Neural cell (in vitro differentiated cells): ENCODE measurements around the gene DAD1. TPM values are rescaled to one million over a fixed set of nuclear protein-coding genes. Genes with fewer than 3 reads are reported as not detected.

ENCODE experiments used
- H2AFZ ChIP-seq: fragments of 200-600, 300-800 bp; sonication (generic), shearing (Covaris generic); 2 replicates; pipeline ENCODE4 v1.6.0; 2014; ENCODE audit warnings: low read depth, mild to moderate bottlenecking, antibody characterized with exemption, low read length, moderate library complexity
- H3F3A ChIP-seq: fragments of 200-600 bp; shearing (Covaris generic); 2 replicates; pipeline ENCODE4 v1.6.1; 2016; ENCODE audit warnings: mild to moderate bottlenecking, moderate library complexity, mixed read lengths, antibody characterized with exemption, low read length; ENCODE audit not compliant: insufficient read depth, poor library complexity, severe bottlenecking
- H3K27ac ChIP-seq: fragments of 200-600, 300-800 bp; sonication (generic), shearing (Covaris generic); 2 replicates; pipeline ENCODE4 v1.5.1; 2014; ENCODE audit warnings: mild to moderate bottlenecking, low read length, moderate library complexity
- H3K27me3 ChIP-seq: fragments of 300-800, 200-600 bp; sonication (generic), shearing (Covaris generic); 2 replicates; pipeline ENCODE4 v1.6.0; 2014; ENCODE audit warnings: mild to moderate bottlenecking, low read depth, low read length, moderate library complexity; ENCODE audit not compliant: insufficient read depth
- H3K36me3 ChIP-seq: fragments of 300-800, 200-600 bp; sonication (generic), shearing (Covaris generic); 2 replicates; pipeline ENCODE4 v1.5.1; 2014; ENCODE audit warnings: mild to moderate bottlenecking, antibody characterized with exemption, low read length, moderate library complexity; ENCODE audit not compliant: insufficient read depth
- H3K4me2 ChIP-seq: fragments of 300-800, 200-600 bp; sonication (generic), shearing (Covaris generic); 2 replicates; pipeline ENCODE4 v1.6.0; 2014; ENCODE audit warnings: mild to moderate bottlenecking, low read length
- H3K4me3 ChIP-seq: fragments of 300-800, 200-600 bp; sonication (generic), shearing (Covaris generic); 2 replicates; pipeline ENCODE4 v1.5.1; 2014; ENCODE audit warnings: mild to moderate bottlenecking, low read length, moderate library complexity
- H3K79me2 ChIP-seq: fragments of 200-600 bp; shearing (Covaris generic); replicated peaks from 2 replicates; pipeline ENCODE4 v1.6.0; 2014; ENCODE audit warnings: mild to moderate bottlenecking, low read length, moderate library complexity; ENCODE audit not compliant: insufficient read depth
- H3K9ac ChIP-seq: fragments of 300-800, 200-600 bp; sonication (generic), shearing (Covaris generic); 2 replicates; pipeline ENCODE4 v1.6.1; 2016; ENCODE audit warnings: mild to moderate bottlenecking, low read length, mixed read lengths
- H3K9me2 ChIP-seq: fragments of 200-600 bp; shearing (Covaris generic); 2 replicates; pipeline ENCODE4 v1.6.1; 2016; ENCODE audit warnings: mild to moderate bottlenecking, low read length, mixed read lengths; ENCODE audit not compliant: insufficient read depth
- H3K9me3 ChIP-seq: fragments of 200-600, 300-800 bp; sonication (generic), shearing (Covaris generic); 2 replicates; pipeline ENCODE4 v1.6.1; 2016; ENCODE audit warnings: mild to moderate bottlenecking, mixed run types, low read length, moderate library complexity, mixed read lengths
- H4K20me1 ChIP-seq: fragments of 200-600 bp; shearing (Covaris generic); 2 replicates; pipeline ENCODE4 v1.6.1; 2016; ENCODE audit warnings: mild to moderate bottlenecking, mixed run types; ENCODE audit not compliant: insufficient read depth
- CTCF ChIP-seq: fragments of 450-650 bp; IDR thresholded peaks from 2 replicates; pipeline ENCODE4 v1.5.1; 2014; ENCODE audit warnings: antibody characterized with exemption, mild to moderate bottlenecking, moderate library complexity; ENCODE audit not compliant: poor library complexity, severe bottlenecking
- EP300 ChIP-seq: fragments of 450-650 bp; conservative IDR thresholded peaks from 2 replicates; pipeline ENCODE4 v1.6.1; 2014; ENCODE audit warnings: antibody characterized with exemption, mild to moderate bottlenecking, moderate library complexity; ENCODE audit not compliant: poor library complexity, severe bottlenecking
- EZH2 ChIP-seq: fragments of 200-600, 300-800 bp; shearing (Covaris generic), sonication (generic); IDR thresholded peaks from 2 replicates; pipeline ENCODE4 v1.6.1; 2014; ENCODE audit warnings: antibody characterized with exemption, low read length, borderline replicate concordance, mild to moderate bottlenecking; ENCODE audit not compliant: insufficient read depth, poor library complexity, severe bottlenecking
- MXI1 ChIP-seq: fragments of 450-650 bp; conservative IDR thresholded peaks from 2 replicates; pipeline ENCODE4 v1.6.1; 2014; ENCODE audit warnings: antibody characterized with exemption, mild to moderate bottlenecking; ENCODE audit not compliant: poor library complexity, severe bottlenecking
- POLR2AphosphoS5 ChIP-seq: IDR thresholded peaks from 2 replicates; pipeline ENCODE4 v1.6.1; 2012
- RAD21 ChIP-seq: fragments of 450-650 bp; conservative IDR thresholded peaks from 2 replicates; pipeline ENCODE4 v1.6.1; 2014; ENCODE audit warnings: antibody characterized with exemption, mild to moderate bottlenecking, moderate library complexity
- REST ChIP-seq: IDR thresholded peaks from 2 replicates; pipeline ENCODE4 v1.6.1; 2012; ENCODE audit warnings: borderline replicate concordance
- SMC3 ChIP-seq: fragments of 450-650 bp; conservative IDR thresholded peaks from 2 replicates; pipeline ENCODE4 v1.6.1; 2014; ENCODE audit warnings: antibody characterized with exemption, mild to moderate bottlenecking, moderate library complexity; ENCODE audit not compliant: poor library complexity
- TAF1 ChIP-seq: IDR thresholded peaks from 2 replicates; pipeline ENCODE4 v1.6.1; 2012; ENCODE audit warnings: low read depth
- polyA plus RNA-seq: library from polyadenylated mRNA; depleted of rRNA; stranded (reverse); fragments of >200 nt; gene quantifications from 2 replicates; pipeline ENCODE4 v1.2.3, GENCODE V29; 2014

DAD1 gene
- polyA plus RNA-seq, 1 donor from 2014 or later, result 369 TPM

GRCh38 chr14:22580625-22581024 is 8.4 kb downstream of the DAD1 start:
- Histone ChIP-seq H3K9me3 (no peaks in the 10 kb centered on the region), H4K20me1 (no peaks in the 10 kb centered on the region), H3K4me2 (no peak overlapping the region), H3K4me3 (no peak overlapping the region), H2AFZ (no peak overlapping the region), H3K36me3 (no peaks in the 10 kb centered on the region), H3K27ac (no peak overlapping the region), H3F3A (no peaks in the 10 kb centered on the region), H3K27me3 (no peaks in the 10 kb centered on the region), H3K79me2 (peaks cover 52% of the 10 kb centered on the region), H3K9ac (no peak overlapping the region), H3K9me2 (no peaks in the 10 kb centered on the region)
- TF ChIP-seq EZH2, result no peak
- no peak for TF ChIP-seq POLR2AphosphoS5
- no peak for TF ChIP-seq TAF1
- TF ChIP-seq REST, result no peak
- no peak for TF ChIP-seq EP300
- TF ChIP-seq CTCF, result no peak
- no peak for TF ChIP-seq MXI1
- no peak for TF ChIP-seq RAD21

- no peaks in the 10 kb centered on the region for H3K9me2 ChIP-seq
- peaks cover 49% of the 10 kb centered on the region for H3K79me2 ChIP-seq
- no peak overlapping the region for H3K9ac ChIP-seq
- no peaks in the 10 kb centered on the region for H4K20me1 ChIP-seq
- no peaks in the 10 kb centered on the region for H3K27me3 ChIP-seq
- TF ChIP-seq POLR2AphosphoS5, result no peak
- no peak for TF ChIP-seq RAD21
- no peak for TF ChIP-seq SMC3
- no peak overlapping the region for H3K4me3 ChIP-seq
- no peak overlapping the region for H2AFZ ChIP-seq
- H3K27ac ChIP-seq, result no peak overlapping the region
- no peak overlapping the region for H3K4me2 ChIP-seq
- H3K36me3 ChIP-seq, result no peaks in the 10 kb centered on the region
- H3K9me3 ChIP-seq, result no peaks in the 10 kb centered on the region
- H3F3A ChIP-seq, result no peaks in the 10 kb centered on the region
Observed at GRCh38 chr14:22579881-22580280, 9.1 kb downstream of the DAD1 start.

GRCh38 chr14:22579236-22579635 is 9.8 kb downstream of the DAD1 start:
- H3K79me2 ChIP-seq, result peaks cover 42% of the 10 kb centered on the region
- no peaks in the 10 kb centered on the region for H3K36me3 ChIP-seq
- no peak overlapping the region for H3K4me3 ChIP-seq
- no peaks in the 10 kb centered on the region for H3K9me2 ChIP-seq
- H3K9me3 ChIP-seq, result no peaks in the 10 kb centered on the region
- TF ChIP-seq RAD21 (no peak), EP300 (no peak), CTCF (no peak), SMC3 (no peak), TAF1 (no peak), MXI1 (no peak), EZH2 (no peak), POLR2AphosphoS5 (no peak), REST (no peak)
- no peaks in the 10 kb centered on the region for H3K27me3 ChIP-seq
- H3K27ac ChIP-seq, result no peak overlapping the region
- H3K9ac ChIP-seq, result no peak overlapping the region
- no peaks in the 10 kb centered on the region for H4K20me1 ChIP-seq
- H3K4me2 ChIP-seq, result no peak overlapping the region
- no peaks in the 10 kb centered on the region for H3F3A ChIP-seq
- no peak overlapping the region for H2AFZ ChIP-seq
